Measurements from ENCODE around the gene FBXW4. TPM values are rescaled to one million over a fixed set of nuclear protein-coding genes. Genes with fewer than 3 reads are reported as not detected.

The FBXW4 gene
- total RNA-seq, 1 donor from 2014 or later: 34.4 TPM

DNA sequence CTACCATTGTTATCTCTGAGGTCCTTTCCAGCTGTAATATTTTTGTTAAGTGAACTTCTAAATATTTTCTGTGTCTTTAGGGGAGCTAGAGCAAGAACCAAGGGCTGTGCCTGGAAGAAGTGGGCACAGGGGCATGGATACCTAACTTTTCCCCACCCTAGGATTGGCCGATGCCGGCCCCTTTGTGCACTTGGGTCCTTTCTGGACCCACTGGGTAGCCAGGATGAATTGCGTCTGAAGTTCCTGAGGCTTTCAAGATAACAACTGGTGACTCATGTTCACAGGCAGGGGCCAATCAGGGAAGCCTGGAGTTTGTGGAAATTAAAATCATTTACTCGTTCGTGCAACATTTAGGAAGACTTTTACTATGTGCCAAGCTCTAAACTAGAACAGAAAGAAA lies 106.1 kb downstream of the FBXW4 start:
- TF ChIP-seq, protein P1, sequence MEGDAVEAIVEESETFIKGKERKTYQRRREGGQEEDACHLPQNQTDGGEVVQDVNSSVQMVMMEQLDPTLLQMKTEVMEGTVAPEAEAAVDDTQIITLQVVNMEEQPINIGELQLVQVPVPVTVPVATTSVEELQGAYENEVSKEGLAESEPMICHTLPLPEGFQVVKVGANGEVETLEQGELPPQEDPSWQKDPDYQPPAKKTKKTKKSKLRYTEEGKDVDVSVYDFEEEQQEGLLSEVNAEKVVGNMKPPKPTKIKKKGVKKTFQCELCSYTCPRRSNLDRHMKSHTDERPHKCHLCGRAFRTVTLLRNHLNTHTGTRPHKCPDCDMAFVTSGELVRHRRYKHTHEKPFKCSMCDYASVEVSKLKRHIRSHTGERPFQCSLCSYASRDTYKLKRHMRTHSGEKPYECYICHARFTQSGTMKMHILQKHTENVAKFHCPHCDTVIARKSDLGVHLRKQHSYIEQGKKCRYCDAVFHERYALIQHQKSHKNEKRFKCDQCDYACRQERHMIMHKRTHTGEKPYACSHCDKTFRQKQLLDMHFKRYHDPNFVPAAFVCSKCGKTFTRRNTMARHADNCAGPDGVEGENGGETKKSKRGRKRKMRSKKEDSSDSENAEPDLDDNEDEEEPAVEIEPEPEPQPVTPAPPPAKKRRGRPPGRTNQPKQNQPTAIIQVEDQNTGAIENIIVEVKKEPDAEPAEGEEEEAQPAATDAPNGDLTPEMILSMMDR (IDR thresholded peaks at IDR 0.05): no peak
- Mint-ChIP-seq H3K4me1 (ENCODE audit: low read depth) (peaks cover 27% of the 10 kb centered on the region), H3K4me3 (ENCODE audit: unreplicated experiment) (peak overlapping the region; percentile 95), H3K27ac (ENCODE audit: unreplicated experiment) (no peak overlapping the region), H3K9me3 (ENCODE audit: low read depth) (no peaks in the 10 kb centered on the region), H3K36me3 (ENCODE audit: low read depth) (no peaks in the 10 kb centered on the region), H3K27me3 (ENCODE audit: low read depth) (no peaks in the 10 kb centered on the region)
- DNase-seq (ENCODE audit: low spot score): no peak

DNA sequence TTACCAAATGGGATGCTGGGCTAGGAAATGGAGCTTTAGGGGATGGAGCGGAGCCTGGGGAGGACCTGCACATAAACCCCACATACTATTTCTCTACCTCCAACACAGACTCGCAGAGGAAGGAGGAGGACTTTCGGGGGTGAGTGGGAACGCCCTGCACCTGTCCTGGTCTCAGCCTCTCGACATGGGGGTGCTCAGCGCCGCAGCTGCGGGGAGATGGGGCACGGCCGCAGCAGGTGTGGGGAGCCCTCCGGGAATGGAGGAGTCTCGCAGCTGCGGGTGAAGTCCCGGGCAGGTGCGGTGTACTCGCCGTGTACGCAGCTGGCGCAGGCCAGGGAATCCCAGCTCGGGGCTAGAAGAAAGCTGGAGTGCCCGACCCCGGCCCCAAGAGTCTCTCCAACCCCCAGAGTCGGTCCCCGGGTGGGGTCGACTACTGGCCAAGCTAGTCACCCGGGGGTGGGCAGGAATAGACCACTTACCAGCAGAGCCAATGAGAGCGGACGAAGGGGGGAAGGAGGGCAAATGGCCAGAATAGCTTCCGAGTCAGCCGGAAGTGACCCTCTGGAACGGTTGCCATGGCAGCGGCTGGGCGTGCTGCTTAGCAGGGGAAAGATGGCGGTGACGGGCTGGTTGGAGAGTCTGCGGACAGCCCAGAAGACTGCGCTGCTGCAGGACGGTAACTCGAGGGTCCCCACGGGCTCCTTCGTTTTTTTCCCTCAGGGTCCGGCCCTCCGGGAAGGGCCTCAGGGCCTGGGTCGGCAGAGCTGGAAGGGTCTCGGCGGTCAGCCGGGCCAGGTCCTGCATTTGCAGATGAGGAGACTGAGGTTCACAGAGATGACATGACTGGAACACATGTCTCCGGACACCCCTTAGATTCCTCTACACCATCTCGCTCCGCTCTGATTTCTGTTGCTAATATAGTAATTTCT lies 107.0 kb downstream of the FBXW4 start, which contains the start of the genes DPCD and POLL:
Gene DPCD, plus strand, starts transcription at position 597 of the 929 bp plus-strand sequence. Its CDS starts 16 bp downstream, at position 613.
Gene POLL, minus strand, starts transcription at position 533 of the 929 bp plus-strand sequence. CDS start 897 bp downstream, outside the sequence.
- no peaks in the 10 kb centered on the region for H3K27me3 Mint-ChIP-seq (ENCODE audit: low read depth)
- TF ChIP-seq, protein P1 (IDR thresholded peaks at IDR 0.05): no peak
- H3K4me1 Mint-ChIP-seq (ENCODE audit: low read depth): peaks cover 27% of the 10 kb centered on the region
- no peak for DNase-seq (ENCODE audit: low spot score)
- H3K27ac Mint-ChIP-seq (ENCODE audit: unreplicated experiment): peak within 1 kb of the TSS; percentile 77
- no peaks in the 10 kb centered on the region for H3K9me3 Mint-ChIP-seq (ENCODE audit: low read depth)
- H3K36me3 Mint-ChIP-seq (ENCODE audit: low read depth): peaks cover 3% of the 10 kb centered on the region
- peak within 1 kb of the TSS; percentile 95 for H3K4me3 Mint-ChIP-seq (ENCODE audit: unreplicated experiment)

DNA sequence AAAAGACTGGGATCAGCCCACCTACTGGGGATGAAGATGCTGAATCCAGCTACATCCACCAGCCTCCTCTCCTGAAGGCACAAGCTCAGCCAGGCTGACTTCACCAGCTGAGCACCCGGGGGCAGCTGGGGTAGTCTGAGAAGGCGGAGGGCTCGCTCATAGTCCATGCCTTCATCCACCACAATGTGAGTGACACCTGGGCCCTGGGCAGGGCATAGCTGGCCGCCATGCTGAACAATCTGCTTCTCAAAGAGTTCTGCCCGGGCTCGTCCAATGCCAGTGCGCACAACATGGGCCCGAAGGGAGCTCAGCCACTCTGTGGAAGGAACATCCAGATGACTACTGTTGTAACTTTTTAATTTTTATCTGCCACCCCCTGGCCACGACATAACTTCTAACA lies 109.1 kb downstream of the FBXW4 start:
- H3K4me1 Mint-ChIP-seq (ENCODE audit: low read depth): peaks cover 27% of the 10 kb centered on the region
- no peak overlapping the region for H3K4me3 Mint-ChIP-seq (ENCODE audit: unreplicated experiment)
- H3K27ac Mint-ChIP-seq (ENCODE audit: unreplicated experiment): no peak overlapping the region
- TF ChIP-seq, protein P1 (IDR thresholded peaks at IDR 0.05): no peak
- DNase-seq (ENCODE audit: low spot score): no peak
- no peaks in the 10 kb centered on the region for H3K9me3 Mint-ChIP-seq (ENCODE audit: low read depth)
- no peaks in the 10 kb centered on the region for H3K27me3 Mint-ChIP-seq (ENCODE audit: low read depth)
- H3K36me3 Mint-ChIP-seq (ENCODE audit: low read depth): peaks cover 3% of the 10 kb centered on the region

DNA sequence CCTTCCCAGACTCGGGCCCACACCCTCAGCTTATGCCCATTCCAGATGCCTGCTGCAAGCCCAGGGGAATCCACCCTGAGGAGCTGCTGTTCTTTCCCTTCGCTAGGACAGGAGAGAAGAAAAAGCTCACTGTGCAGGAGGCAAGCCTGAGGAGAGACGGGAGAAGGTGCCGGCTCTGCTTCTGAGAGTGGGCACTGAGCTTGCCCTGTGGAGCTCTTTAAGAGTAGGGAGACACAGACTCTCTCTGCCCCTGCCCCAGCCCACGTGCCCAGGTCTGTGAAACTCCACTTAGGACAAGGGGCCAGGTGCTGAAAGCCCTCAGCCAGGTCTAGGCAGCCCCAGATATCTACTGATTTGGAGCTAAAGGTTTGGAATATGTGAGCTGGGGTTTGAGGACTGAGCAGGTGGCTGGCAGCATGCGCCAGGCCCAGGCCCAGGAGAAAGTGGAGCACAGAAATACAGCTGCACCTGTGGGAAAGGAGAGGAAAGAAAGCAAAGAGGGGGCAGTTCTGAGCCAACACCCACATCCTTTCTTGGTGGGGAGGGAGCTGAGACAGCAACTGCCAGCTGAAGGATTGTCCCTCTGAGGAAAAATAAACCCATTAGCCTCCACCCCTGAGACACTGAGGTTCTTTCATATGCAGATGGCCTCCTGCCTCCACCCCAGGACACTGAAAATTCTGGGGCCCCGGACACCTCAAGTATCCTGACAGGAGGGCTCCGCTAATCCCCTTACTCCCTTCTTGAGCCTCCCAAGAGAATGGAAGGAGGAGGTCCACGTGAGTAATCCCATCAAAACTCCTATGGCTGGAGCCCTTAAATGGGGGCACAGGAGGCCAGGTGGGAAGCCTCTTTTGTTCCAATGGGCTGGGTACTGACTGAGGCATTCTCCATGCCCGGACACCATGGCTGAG lies 114.2 kb downstream of the FBXW4 start:
- no peaks in the 10 kb centered on the region for H3K4me1 Mint-ChIP-seq (ENCODE audit: low read depth)
- no peaks in the 10 kb centered on the region for H3K9me3 Mint-ChIP-seq (ENCODE audit: low read depth)
- no peaks in the 10 kb centered on the region for H3K27me3 Mint-ChIP-seq (ENCODE audit: low read depth)
- DNase-seq (ENCODE audit: low spot score): peak; percentile 60
- H3K4me3 Mint-ChIP-seq (ENCODE audit: unreplicated experiment): no peak overlapping the region
- H3K36me3 Mint-ChIP-seq (ENCODE audit: low read depth): peaks cover 4% of the 10 kb centered on the region
- TF ChIP-seq, protein P1 (IDR thresholded peaks at IDR 0.05): no peak
- H3K27ac Mint-ChIP-seq (ENCODE audit: unreplicated experiment): peak overlapping the region; percentile 41

DNA sequence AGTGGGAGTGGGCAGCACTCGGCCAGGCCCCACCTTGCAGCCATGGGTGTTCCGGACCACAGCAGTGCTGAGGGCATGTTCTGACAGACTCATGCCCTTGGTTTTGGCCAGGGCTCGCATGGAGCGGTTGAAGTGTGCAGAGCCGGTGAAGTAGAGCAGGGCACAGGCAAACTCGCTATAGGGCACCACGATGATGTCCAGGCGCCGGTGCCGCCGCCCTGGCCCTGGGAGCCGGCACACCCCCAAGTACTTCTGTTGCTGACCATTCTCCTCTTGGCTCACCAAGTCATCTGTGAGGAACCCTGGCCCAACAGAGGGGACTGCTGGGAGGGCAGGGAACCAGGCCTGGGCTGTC lies 115.5 kb downstream of the FBXW4 start:
- DNase-seq (ENCODE audit: low spot score): no peak
- Mint-ChIP-seq H3K36me3 (ENCODE audit: low read depth) (peaks cover 4% of the 10 kb centered on the region), H3K27ac (ENCODE audit: unreplicated experiment) (no peak overlapping the region), H3K9me3 (ENCODE audit: low read depth) (no peaks in the 10 kb centered on the region), H3K27me3 (ENCODE audit: low read depth) (no peaks in the 10 kb centered on the region), H3K4me3 (ENCODE audit: unreplicated experiment) (no peak overlapping the region), H3K4me1 (ENCODE audit: low read depth) (no peaks in the 10 kb centered on the region)
- TF ChIP-seq, protein P1 (IDR thresholded peaks at IDR 0.05): no peak
